HUES64 (cell line): ENCODE measurements around the gene ARSB.

Source experiments
- H3K27ac ChIP-seq: 2 replicates; pipeline ENCODE4 v1.7.0; 2013; ENCODE audit warnings: low read depth, low read length, inconsistent platforms
- H3K27me3 ChIP-seq: 2 replicates; pipeline ENCODE4 v1.6.1; 2013; ENCODE audit warnings: mild to moderate bottlenecking, low read length; ENCODE audit not compliant: insufficient read depth
- H3K36me3 ChIP-seq: 2 replicates; pipeline ENCODE4 v1.6.1; 2013; ENCODE audit warnings: mild to moderate bottlenecking, low read length; ENCODE audit not compliant: insufficient read depth
- H3K4me1 ChIP-seq: 2 replicates; pipeline ENCODE4 v1.6.1; 2013; ENCODE audit warnings: mild to moderate bottlenecking, low read length, moderate library complexity; ENCODE audit not compliant: insufficient read depth
- H3K4me3 ChIP-seq: 2 replicates; pipeline ENCODE4 v1.5.1; 2013; ENCODE audit warnings: mild to moderate bottlenecking, low read length, moderate library complexity
- H3K9ac ChIP-seq: 2 replicates; pipeline ENCODE4 v1.6.1; 2013; ENCODE audit warnings: mild to moderate bottlenecking, low read depth, low read length
- H3K9me3 ChIP-seq: 2 replicates; pipeline ENCODE4 v1.6.1; 2013; ENCODE audit warnings: low read depth, low read length; ENCODE audit not compliant: insufficient read depth
- WGBS: fragments of 150-250, 120-280 bp; methylation state at CpG from one replicate; pipeline ENCODE4 v1.1.7; 2013; ENCODE audit warnings: missing lambda C conversion rate; 5-methylcytosine and 5-hydroxymethylcytosine counted together

The ARSB gene

GRCh38 chr5:78930721-78931120, 54.4 kb downstream of the ARSB start:
- no peak overlapping the region for H3K4me3 ChIP-seq
- WGBS: 69% methylated on average over 8 of the region's 9 CpGs
- no peaks in the 10 kb centered on the region for H3K9me3 ChIP-seq
- H3K27ac ChIP-seq: peak overlapping the region; percentile 50; the same call in 1 of the 2 replicates
- H3K9ac ChIP-seq: no peak overlapping the region
- H3K27me3 ChIP-seq: no peaks in the 10 kb centered on the region
- H3K4me1 ChIP-seq: peaks cover 34% of the 10 kb centered on the region
- H3K36me3 ChIP-seq: no peaks in the 10 kb centered on the region

DNA sequence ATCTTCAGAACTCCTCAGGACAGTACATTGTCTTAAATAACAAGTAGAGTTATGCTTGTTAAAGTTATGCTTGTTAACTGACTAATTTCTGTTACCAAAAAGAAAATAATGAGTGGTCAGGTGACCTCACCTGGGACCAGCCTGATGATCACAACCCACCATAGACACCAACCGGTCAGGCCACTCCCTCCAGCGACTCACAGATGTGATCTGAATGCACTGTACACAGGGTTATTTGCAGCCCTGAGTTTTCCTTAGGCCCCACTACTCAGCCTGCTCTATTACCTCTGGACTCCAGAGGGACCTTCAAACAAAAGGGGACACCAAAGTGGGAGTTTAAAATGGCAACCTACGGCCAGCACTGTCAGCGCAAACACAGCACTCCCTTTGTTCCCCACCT, 55.3 kb downstream of the ARSB start:
- Histone ChIP-seq H3K9ac (no peak overlapping the region), H3K9me3 (no peaks in the 10 kb centered on the region), H3K36me3 (no peaks in the 10 kb centered on the region), H3K4me1 (peaks cover 40% of the 10 kb centered on the region), H3K27me3 (no peaks in the 10 kb centered on the region), H3K27ac (0 out of 2 replicates have a peak overlapping the region, but pooled peaks have one; percentile 21), H3K4me3 (no peak overlapping the region)
- 85% methylated on average over 4 of the region's 4 CpGs for WGBS

GRCh38 chr5:78927657-78928282, 57.3 kb downstream of the ARSB start:
- H3K9me3 ChIP-seq: no peaks in the 10 kb centered on the region
- WGBS: 85% methylated on average over 3 of the region's 3 CpGs
- H3K27me3 ChIP-seq: no peaks in the 10 kb centered on the region
- H3K4me1 ChIP-seq: peaks cover 40% of the 10 kb centered on the region
- peak overlapping the region; percentile 81 for H3K27ac ChIP-seq
- no peaks in the 10 kb centered on the region for H3K36me3 ChIP-seq
- H3K9ac ChIP-seq: 0 out of 2 replicates have a peak overlapping the region, but pooled peaks have one; percentile 2
- H3K4me3 ChIP-seq: no peak overlapping the region

- no peak overlapping the region for H3K4me3 ChIP-seq
- no peak overlapping the region for H3K9ac ChIP-seq
- H3K27ac ChIP-seq: peak overlapping the region; percentile 61
- H3K4me1 ChIP-seq: peaks cover 40% of the 10 kb centered on the region
- no peaks in the 10 kb centered on the region for H3K27me3 ChIP-seq
- no peaks in the 10 kb centered on the region for H3K36me3 ChIP-seq
- H3K9me3 ChIP-seq: no peaks in the 10 kb centered on the region
- 70% methylated on average over 2 of the region's 2 CpGs for WGBS
Observed at GRCh38 chr5:78926252-78926651, 58.9 kb downstream of the ARSB start.

- no peaks in the 10 kb centered on the region for H3K36me3 ChIP-seq
- no peaks in the 10 kb centered on the region for H3K9me3 ChIP-seq
- no peaks in the 10 kb centered on the region for H3K27me3 ChIP-seq
- H3K4me1 ChIP-seq: peaks cover 36% of the 10 kb centered on the region
- 75% methylated on average over 5 of the region's 6 CpGs for WGBS
- no peak overlapping the region for H3K9ac ChIP-seq
- H3K27ac ChIP-seq: no peak overlapping the region
- no peak overlapping the region for H3K4me3 ChIP-seq
Observed at GRCh38 chr5:78925129-78925876, 59.8 kb downstream of the ARSB start.

- H3K27me3 ChIP-seq: no peaks in the 10 kb centered on the region
- H3K9me3 ChIP-seq: no peaks in the 10 kb centered on the region
- H3K27ac ChIP-seq: no peak overlapping the region
- no peaks in the 10 kb centered on the region for H3K36me3 ChIP-seq
- no peak overlapping the region for H3K9ac ChIP-seq
- peaks cover 30% of the 10 kb centered on the region for H3K4me1 ChIP-seq
- 93% methylated on average over 1 of the region's 1 CpG for WGBS
- H3K4me3 ChIP-seq: no peak overlapping the region
Observed at GRCh38 chr5:78923622-78923970, 61.5 kb downstream of the ARSB start.

GRCh38 chr5:78922879-78923621, 62.1 kb downstream of the ARSB start:
- no peaks in the 10 kb centered on the region for H3K27me3 ChIP-seq
- H3K9ac ChIP-seq: no peak overlapping the region
- no peaks in the 10 kb centered on the region for H3K9me3 ChIP-seq
- no peak overlapping the region for H3K4me3 ChIP-seq
- H3K36me3 ChIP-seq: no peaks in the 10 kb centered on the region
- WGBS: 94% methylated on average over 8 of the region's 8 CpGs
- no peak overlapping the region for H3K27ac ChIP-seq
- peaks cover 30% of the 10 kb centered on the region for H3K4me1 ChIP-seq

DNA sequence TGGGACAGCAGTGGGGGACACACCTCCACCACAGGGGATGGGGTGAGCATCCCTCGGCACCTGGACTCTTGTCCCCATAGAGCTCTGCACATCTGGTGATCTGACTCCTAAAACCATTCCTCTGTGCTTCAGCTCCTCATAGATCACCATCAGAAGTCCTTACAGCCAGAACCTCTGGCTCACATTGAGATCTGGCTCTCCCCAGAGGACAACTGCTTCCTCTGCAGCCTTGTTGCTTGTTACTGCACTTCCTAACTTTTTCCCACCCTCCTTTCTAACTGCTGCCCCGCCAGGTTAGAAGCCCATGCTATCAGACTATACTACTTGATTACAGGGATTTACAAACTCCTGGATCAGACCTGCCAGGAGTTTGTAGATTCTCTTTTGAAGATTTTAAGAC, 64.5 kb downstream of the ARSB start:
- no peaks in the 10 kb centered on the region for H3K9me3 ChIP-seq
- no peaks in the 10 kb centered on the region for H3K36me3 ChIP-seq
- no peak overlapping the region for H3K27ac ChIP-seq
- no peak overlapping the region for H3K9ac ChIP-seq
- H3K4me3 ChIP-seq: no peak overlapping the region
- peaks cover 5% of the 10 kb centered on the region for H3K4me1 ChIP-seq
- no peaks in the 10 kb centered on the region for H3K27me3 ChIP-seq
- WGBS: 89% methylated on average over 2 of the region's 2 CpGs

DNA sequence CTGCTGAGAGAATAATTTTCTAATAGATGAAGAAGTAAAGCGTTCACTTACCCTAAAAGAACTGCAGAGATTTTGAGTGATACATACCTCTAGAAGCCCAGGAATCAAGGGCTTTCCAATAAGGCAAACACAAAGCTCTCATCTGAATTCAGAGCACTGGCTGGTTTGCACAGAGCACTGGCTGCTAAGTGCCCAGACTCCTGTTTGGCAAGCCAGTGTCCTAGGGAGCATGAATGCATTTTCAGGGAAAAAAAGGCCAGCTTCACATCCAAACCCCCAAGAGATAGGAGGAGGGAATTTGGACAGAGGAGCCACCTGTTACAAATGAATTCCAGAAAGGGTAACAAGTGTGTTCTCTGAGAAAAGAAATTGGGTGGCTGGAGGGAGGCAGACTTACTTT, 65.3 kb downstream of the ARSB start:
- Histone ChIP-seq H3K27ac (no peak overlapping the region), H3K36me3 (no peaks in the 10 kb centered on the region), H3K27me3 (no peaks in the 10 kb centered on the region), H3K9me3 (no peaks in the 10 kb centered on the region), H3K4me1 (no peaks in the 10 kb centered on the region), H3K4me3 (no peak overlapping the region), H3K9ac (no peak overlapping the region)
- WGBS: 88% methylated on average over 1 of the region's 1 CpG

DNA sequence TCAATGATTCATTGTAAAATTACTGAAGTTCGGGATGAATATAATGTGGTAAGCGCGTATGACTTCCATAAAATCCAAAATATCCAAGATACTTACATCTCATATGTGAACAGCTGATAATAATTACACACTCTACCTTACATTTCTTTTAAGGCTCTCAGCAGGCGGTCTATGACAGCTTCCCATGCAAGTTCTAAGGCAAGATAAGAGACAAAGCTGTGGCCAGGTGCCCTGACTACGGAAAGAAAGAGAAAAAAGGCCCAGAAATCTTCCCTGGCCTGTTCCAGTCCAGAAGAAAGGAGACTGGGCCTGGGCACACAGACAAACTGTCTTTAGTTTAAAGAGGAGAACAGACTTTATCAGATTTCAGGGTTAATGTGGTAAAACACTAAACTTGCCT, 69.1 kb downstream of the ARSB start:
- 92% methylated on average over 4 of the region's 5 CpGs for WGBS
- no peaks in the 10 kb centered on the region for H3K9me3 ChIP-seq
- H3K4me1 ChIP-seq: no peaks in the 10 kb centered on the region
- no peaks in the 10 kb centered on the region for H3K36me3 ChIP-seq
- H3K4me3 ChIP-seq: no peak overlapping the region
- no peaks in the 10 kb centered on the region for H3K27me3 ChIP-seq
- no peak overlapping the region for H3K9ac ChIP-seq
- H3K27ac ChIP-seq: no peak overlapping the region

- H3K4me1 ChIP-seq: no peaks in the 10 kb centered on the region
- no peak overlapping the region for H3K27ac ChIP-seq
- no peaks in the 10 kb centered on the region for H3K36me3 ChIP-seq
- no peak overlapping the region for H3K4me3 ChIP-seq
- H3K9me3 ChIP-seq: no peaks in the 10 kb centered on the region
- H3K9ac ChIP-seq: no peak overlapping the region
- WGBS: 94% methylated on average over 3 of the region's 3 CpGs
- no peaks in the 10 kb centered on the region for H3K27me3 ChIP-seq
Observed at GRCh38 chr5:78915170-78915569, 69.9 kb downstream of the ARSB start.
